GM12873 (cell line): Measurements from ENCODE around the gene PTPRC.

Source experiments
- TF ChIP-seq, protein P1 (sequence below): IDR thresholded peaks from 2 replicates; pipeline ENCODE4 v1.5.1; 2012; ENCODE audit warnings: low read depth, mild to moderate bottlenecking, moderate library complexity, low read length, control low read depth; ENCODE audit not compliant: insufficient read depth; ENCODE audit errors: missing control alignments

The PTPRC gene

DNA sequence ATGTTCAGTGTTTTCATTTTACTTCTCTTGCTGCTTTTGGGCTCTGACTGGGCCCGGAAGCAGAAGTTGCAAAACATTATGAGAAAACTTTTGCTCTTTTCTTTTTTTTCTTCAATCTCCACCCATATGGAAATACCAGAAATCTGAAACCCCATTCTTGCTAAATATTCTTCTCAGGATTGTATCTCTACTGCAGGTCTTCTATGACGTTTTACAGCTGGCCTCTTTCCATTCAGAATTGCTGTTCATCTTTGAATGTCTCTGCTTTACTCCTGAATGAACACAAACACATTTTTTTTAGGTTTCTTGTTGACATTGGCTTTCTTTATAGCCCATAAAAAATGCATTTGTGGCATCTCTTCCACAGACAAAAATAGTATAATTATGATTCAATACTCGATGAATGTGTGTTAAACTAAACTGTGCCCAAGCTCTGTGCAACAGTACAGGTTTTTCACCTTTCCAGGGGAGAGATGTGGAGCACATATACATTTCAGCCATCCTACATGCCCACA lies 18.8 kb downstream of the PTPRC start:
- TF ChIP-seq, protein P1, sequence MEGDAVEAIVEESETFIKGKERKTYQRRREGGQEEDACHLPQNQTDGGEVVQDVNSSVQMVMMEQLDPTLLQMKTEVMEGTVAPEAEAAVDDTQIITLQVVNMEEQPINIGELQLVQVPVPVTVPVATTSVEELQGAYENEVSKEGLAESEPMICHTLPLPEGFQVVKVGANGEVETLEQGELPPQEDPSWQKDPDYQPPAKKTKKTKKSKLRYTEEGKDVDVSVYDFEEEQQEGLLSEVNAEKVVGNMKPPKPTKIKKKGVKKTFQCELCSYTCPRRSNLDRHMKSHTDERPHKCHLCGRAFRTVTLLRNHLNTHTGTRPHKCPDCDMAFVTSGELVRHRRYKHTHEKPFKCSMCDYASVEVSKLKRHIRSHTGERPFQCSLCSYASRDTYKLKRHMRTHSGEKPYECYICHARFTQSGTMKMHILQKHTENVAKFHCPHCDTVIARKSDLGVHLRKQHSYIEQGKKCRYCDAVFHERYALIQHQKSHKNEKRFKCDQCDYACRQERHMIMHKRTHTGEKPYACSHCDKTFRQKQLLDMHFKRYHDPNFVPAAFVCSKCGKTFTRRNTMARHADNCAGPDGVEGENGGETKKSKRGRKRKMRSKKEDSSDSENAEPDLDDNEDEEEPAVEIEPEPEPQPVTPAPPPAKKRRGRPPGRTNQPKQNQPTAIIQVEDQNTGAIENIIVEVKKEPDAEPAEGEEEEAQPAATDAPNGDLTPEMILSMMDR, result no peak

DNA sequence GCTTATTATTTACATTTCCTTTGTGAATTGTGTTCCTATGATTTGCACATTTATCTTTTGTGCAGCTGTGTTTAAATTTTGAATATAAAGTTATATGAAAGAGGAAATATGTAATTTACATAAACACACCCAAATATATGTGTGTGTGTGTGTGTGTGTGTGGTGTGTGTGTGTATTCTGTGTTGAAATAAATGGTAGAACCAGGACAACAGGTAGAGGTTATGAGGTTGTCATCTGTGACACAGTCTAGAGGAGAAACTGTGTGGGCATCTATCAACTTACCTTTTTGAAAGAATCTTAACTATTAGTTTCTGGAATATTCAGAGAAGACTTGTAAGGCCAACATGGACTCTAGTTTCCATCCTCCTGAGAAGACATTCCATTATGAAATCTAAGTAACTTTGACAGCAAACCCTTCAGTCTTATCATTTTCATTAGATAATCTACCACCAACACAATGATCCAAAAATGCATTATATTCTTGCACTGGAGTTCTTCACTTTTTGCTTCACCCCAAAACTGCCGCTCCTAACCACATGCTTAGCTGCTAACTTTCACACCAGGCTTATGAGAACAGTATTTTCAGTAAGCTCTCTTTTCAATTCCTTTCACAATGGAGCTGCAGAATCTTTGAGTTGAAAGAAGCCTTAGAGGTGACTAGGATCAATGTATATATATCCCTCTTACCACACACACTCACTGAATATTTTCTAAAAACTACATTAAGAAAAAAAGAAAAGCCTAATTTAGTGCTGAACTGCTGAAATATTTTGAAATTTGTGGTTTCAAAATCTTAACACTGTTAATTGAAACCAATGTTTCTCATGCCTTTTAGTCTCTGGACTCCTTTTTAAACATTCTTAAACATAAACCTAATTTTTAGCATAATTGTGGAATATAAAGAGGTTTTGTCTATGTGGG lies 21.8 kb downstream of the PTPRC start:
- TF ChIP-seq, protein P1, result no peak

DNA sequence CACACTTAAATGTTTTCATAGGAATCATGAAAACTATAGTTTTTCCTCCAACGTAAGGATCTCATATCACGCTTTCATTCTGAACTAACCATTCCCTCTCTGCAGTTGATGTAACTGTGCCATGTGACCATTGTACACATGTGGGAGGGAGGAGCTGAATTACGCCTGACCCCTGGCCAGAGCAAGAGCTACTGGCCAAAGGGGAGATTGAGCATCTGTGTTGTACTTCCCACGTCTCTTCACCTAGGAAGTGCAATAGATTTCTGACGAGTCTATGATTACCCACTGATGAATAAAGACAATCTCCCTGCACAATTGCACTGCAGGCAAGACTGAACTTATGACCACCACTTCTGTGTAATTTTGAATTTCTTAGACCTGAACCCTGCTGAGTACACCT lies 24.0 kb downstream of the PTPRC start:
- TF ChIP-seq, protein P1, result no peak

DNA sequence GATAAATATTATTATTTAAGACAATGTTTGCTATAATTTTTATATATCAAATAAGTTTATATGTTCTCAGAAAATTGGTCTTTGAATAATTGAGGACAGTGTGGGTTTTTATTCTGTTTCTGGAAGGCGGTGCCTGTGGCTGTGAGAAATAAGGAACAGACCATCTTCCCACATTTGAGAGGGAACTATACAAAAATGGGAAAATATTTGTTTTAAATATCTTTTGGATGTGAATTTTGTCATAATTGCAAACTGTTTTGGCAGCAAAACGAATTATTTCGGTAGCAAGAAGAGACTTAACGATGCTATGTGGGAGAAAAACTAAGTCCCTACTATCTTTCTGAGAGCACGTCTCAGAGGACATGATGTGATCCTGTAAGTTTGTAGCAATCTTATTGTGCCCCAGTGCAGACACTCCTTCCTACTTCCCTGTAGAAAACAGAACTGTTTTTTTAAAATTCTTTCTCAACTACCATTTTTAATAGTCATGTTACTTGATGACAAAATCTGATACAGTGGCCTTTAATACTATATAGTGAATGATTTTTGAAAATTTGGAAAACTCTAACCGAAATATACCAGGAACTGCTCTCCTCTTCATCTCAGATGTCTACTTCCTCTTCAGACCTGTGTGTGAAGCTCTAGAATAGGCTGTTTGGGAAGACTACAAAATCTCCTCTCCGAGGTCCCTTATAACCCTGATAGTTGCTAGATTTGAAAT lies 25.4 kb downstream of the PTPRC start:
- TF ChIP-seq, protein P1, result no peak

DNA sequence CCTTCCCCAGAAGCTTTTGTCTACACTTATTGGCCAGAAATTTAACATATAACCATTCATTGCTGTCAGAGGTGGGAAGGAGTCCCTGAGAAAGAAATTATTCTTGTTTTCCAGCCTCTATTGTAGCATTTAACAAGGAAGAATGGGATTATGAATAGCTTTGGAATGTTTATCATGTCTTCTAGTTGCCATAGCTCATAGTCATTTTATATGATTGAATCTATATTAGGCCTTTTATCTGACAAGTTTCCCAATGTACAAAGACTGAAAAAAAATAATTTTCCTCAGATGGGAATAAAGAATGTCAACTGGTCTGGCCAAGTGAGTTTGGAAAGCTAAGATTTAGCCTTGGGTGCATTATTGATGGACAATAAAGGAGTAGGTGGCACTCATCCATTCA lies 28.3 kb downstream of the PTPRC start:
- TF ChIP-seq, protein P1, result no peak

DNA sequence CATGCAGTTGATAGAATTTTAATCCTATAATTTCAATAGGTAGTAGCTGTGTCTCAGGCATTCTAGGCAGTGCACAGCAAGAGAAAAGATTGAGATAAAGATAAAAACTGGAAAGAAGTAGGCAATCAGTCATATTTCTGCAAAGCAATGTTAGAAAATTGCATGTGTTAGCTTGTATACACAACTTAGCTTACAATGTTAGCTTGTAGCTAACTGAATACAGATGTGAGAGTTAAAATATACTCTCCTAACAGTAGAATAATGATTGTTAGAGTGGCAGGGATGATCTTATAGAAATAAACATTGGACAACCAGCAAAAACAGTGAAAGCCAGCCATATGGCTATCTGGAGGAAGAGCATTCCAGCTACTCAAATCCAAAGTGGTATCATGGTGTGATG lies 29.0 kb downstream of the PTPRC start:
- TF ChIP-seq, protein P1, result no peak

DNA sequence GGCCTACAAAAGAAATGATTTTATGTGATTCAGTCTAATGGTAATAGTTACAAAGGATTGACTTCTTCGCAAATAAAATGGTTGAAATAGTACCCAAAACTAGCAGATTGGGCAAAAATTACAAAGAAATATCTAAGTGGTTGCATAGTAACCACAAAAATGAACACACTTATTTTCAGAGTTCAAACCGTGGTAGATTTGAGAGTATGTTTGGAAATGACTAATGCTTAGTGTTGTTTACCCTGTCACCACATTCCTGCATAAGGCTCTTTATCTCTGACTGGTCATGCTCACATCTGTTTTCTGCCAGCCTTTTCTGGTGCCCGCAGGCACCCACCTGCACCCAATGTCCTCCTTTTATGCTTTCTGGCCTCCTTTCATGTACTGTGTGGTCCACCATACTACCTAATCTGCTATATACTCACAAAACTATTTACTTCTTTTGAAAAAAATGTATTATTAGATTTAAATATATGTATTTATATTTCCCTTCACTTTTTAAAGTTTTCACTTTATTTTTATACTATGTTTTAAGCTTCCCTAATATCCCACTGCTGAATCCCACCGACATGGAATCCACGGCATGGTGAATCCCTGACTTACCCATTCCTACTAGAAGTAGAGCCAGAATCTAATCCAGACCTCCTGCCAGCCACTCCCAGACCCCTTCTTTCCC lies 30.3 kb downstream of the PTPRC start:
- TF ChIP-seq, protein P1, result no peak
